Measurements from ENCODE around the gene LDLRAD4. TPM values are rescaled to one million over a fixed set of nuclear protein-coding genes. Genes with fewer than 3 reads are reported as not detected.

The LDLRAD4 gene
- total RNA-seq, 1 experiment from 2014 or later, result 3.6 TPM

DNA sequence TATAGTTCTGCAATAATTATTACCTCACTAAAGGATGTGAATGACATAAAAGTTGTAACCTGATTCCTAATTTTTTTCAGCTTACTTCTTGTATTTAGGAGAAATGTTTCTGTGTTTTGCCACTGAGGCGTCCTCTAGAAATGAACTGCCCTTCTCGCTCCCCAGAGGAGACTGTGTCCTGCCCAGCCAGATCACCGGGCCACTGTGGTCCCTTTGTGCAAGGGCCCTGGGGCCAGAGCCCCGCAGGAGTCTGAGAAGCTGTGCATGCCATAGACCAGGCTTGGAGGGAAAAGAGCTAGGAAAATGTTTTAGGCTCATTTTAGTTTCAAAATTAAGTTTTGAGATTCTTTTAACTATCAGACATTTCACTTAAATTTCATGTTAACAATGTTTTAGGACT lies 31.1 kb upstream of the LDLRAD4 start:
- Histone ChIP-seq H3K4me3 (ENCODE audit: low read depth, low read length, poor library complexity, severe bottlenecking) (no peak overlapping the region), H3K4me1 (ENCODE audit: insufficient read depth, low read length, poor library complexity, severe bottlenecking) (no peaks in the 10 kb centered on the region), H3K27me3 (replicated peaks; ENCODE audit: insufficient read depth, low read depth, low read length, poor library complexity) (no peaks in the 10 kb centered on the region), H3K36me3 (ENCODE audit: insufficient read depth, low read length, poor library complexity, severe bottlenecking) (no peaks in the 10 kb centered on the region), H3K9me3 (ENCODE audit: low read depth, low read length, poor library complexity, severe bottlenecking) (no peaks in the 10 kb centered on the region), H3K27ac (ENCODE audit: low read depth, low read length, poor library complexity, severe bottlenecking) (no peak overlapping the region)
- POLR2A ChIA-PET (ENCODE audit: low non-redundant PET), result no interaction called here
- no peak for TF ChIP-seq EZH2 (IDR thresholded peaks at IDR 0.05; ENCODE audit: borderline replicate concordance, low read depth, low read length, poor library complexity, severe bottlenecking)
- TF ChIP-seq, protein P1, sequence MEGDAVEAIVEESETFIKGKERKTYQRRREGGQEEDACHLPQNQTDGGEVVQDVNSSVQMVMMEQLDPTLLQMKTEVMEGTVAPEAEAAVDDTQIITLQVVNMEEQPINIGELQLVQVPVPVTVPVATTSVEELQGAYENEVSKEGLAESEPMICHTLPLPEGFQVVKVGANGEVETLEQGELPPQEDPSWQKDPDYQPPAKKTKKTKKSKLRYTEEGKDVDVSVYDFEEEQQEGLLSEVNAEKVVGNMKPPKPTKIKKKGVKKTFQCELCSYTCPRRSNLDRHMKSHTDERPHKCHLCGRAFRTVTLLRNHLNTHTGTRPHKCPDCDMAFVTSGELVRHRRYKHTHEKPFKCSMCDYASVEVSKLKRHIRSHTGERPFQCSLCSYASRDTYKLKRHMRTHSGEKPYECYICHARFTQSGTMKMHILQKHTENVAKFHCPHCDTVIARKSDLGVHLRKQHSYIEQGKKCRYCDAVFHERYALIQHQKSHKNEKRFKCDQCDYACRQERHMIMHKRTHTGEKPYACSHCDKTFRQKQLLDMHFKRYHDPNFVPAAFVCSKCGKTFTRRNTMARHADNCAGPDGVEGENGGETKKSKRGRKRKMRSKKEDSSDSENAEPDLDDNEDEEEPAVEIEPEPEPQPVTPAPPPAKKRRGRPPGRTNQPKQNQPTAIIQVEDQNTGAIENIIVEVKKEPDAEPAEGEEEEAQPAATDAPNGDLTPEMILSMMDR (conservative IDR thresholded peaks at IDR 0.05; ENCODE audit: low read depth, low read length), result no peak
- CTCF ChIA-PET, result no interaction called here
- DNase-seq (ENCODE audit: low spot score), result no peak
- intact Hi-C loops (cut with micrococcal nuclease; ENCODE audit: unreplicated experiment), result no loop called here
- BruUV-seq (replicated peaks), result no TSS peak

DNA sequence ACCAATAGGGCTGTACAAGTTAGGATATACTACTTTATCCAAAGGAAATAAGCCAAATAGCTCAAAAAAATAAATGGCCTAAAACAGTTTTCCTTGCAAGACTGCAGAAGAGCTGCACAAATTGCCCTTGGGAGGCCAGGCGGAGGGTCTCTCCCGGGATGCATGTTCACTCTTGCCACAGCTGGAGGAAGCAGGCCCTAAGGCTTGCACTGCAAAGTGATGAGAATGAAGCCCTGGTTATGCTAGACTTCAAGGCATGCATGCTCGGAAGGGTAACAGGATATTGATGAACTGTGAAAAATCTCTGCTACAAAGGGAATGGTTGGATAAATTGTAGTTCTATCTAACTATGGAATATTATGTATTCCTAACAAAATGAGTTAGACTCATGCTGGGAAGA lies 27.5 kb upstream of the LDLRAD4 start:
- CTCF ChIA-PET, result no interaction called here
- H3K36me3 ChIP-seq (ENCODE audit: insufficient read depth, low read length, poor library complexity, severe bottlenecking), result no peaks in the 10 kb centered on the region
- H3K9me3 ChIP-seq (ENCODE audit: low read depth, low read length, poor library complexity, severe bottlenecking), result no peaks in the 10 kb centered on the region
- BruUV-seq (replicated peaks), result no TSS peak
- no peak overlapping the region for H3K4me3 ChIP-seq (ENCODE audit: low read depth, low read length, poor library complexity, severe bottlenecking)
- intact Hi-C loops (cut with micrococcal nuclease; ENCODE audit: unreplicated experiment), result no loop called here
- H3K4me1 ChIP-seq (ENCODE audit: insufficient read depth, low read length, poor library complexity, severe bottlenecking), result no peaks in the 10 kb centered on the region
- TF ChIP-seq EZH2 (IDR thresholded peaks at IDR 0.05; ENCODE audit: borderline replicate concordance, low read depth, low read length, poor library complexity, severe bottlenecking), result no peak
- TF ChIP-seq, protein P1 (conservative IDR thresholded peaks at IDR 0.05; ENCODE audit: low read depth, low read length), result no peak
- POLR2A ChIA-PET (ENCODE audit: low non-redundant PET), result no interaction called here
- no peak overlapping the region for H3K27ac ChIP-seq (ENCODE audit: low read depth, low read length, poor library complexity, severe bottlenecking)
- H3K27me3 ChIP-seq (replicated peaks; ENCODE audit: insufficient read depth, low read depth, low read length, poor library complexity), result no peaks in the 10 kb centered on the region
- DNase-seq (ENCODE audit: low spot score), result no peak

DNA sequence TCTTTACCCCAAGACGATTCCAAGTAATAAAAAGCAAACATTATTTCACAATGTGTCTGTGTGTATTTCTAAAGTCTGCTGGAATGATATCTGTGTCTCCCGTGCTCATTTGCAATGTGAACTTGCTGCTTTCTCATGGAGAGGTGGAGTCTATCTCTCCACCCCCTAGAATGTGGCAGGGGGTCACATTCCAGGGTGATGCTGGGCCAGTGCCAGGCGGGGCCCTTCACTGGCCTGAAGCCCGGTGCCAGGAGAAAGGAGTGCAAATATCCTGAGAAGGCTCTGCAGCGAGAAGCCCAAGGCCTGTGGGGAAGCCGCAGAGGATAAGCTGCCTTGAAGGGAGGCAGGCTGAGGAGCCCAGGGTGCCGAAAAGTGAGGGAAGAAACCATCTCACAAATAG lies 26.8 kb upstream of the LDLRAD4 start:
- H3K36me3 ChIP-seq (ENCODE audit: insufficient read depth, low read length, poor library complexity, severe bottlenecking), result no peaks in the 10 kb centered on the region
- H3K9me3 ChIP-seq (ENCODE audit: low read depth, low read length, poor library complexity, severe bottlenecking), result no peaks in the 10 kb centered on the region
- no peak overlapping the region for H3K27ac ChIP-seq (ENCODE audit: low read depth, low read length, poor library complexity, severe bottlenecking)
- ChIA-PET CTCF (no interaction called here), POLR2A (ENCODE audit: low non-redundant PET) (no interaction called here)
- H3K4me3 ChIP-seq (ENCODE audit: low read depth, low read length, poor library complexity, severe bottlenecking), result no peak overlapping the region
- TF ChIP-seq, protein P1 (conservative IDR thresholded peaks at IDR 0.05; ENCODE audit: low read depth, low read length), result no peak
- TF ChIP-seq EZH2 (IDR thresholded peaks at IDR 0.05; ENCODE audit: borderline replicate concordance, low read depth, low read length, poor library complexity, severe bottlenecking), result no peak
- no peaks in the 10 kb centered on the region for H3K27me3 ChIP-seq (replicated peaks; ENCODE audit: insufficient read depth, low read depth, low read length, poor library complexity)
- no peak for DNase-seq (ENCODE audit: low spot score)
- H3K4me1 ChIP-seq (ENCODE audit: insufficient read depth, low read length, poor library complexity, severe bottlenecking), result no peaks in the 10 kb centered on the region
- intact Hi-C loops (cut with micrococcal nuclease; ENCODE audit: unreplicated experiment), result no loop called here
- BruUV-seq (replicated peaks), result no TSS peak

All from A673 (cell line).